Stomach (tissue), 4 donors: ENCODE results near the gene GRAMD2B.

ENCODE experiments used
- EP300 ChIP-seq: sonication (generic); formaldehyde crosslinking; IDR thresholded peaks from one replicate; pipeline ENCODE4 v1.6.1; 2017; ENCODE audit warnings: antibody characterized with exemption
- POLR2A ChIP-seq, 4 donors: fragments of 450-650 bp; IDR thresholded peaks; one replicate each; pipeline ENCODE4 v1.6.1; 2016; ENCODE audit warnings: antibody characterized with exemption in 4 of 4, control low read depth in 2 of 4, mild to moderate bottlenecking in 1 of 4, moderate library complexity in 1 of 4
- POLR2AphosphoS5 ChIP-seq, 3 donors: sonication (generic); formaldehyde crosslinking; IDR thresholded peaks; one replicate each; pipeline ENCODE4 v1.6.1; 2016; ENCODE audit warnings: antibody characterized with exemption in 3 of 3
- TF ChIP-seq, protein P1 (sequence below), 7 experiments: fragments of 450-650 bp in 4 of 7; fragments of 200-600 bp in 3 of 7; sonication (generic) in 3 of 7; IDR thresholded peaks; one replicate each; pipeline ENCODE4 v1.5.1; 2016 to 2019; ENCODE audit warnings: antibody characterized with exemption in 7 of 7, control low read depth in 2 of 7, mild to moderate bottlenecking in 1 of 7

- TF ChIP-seq, protein P1, sequence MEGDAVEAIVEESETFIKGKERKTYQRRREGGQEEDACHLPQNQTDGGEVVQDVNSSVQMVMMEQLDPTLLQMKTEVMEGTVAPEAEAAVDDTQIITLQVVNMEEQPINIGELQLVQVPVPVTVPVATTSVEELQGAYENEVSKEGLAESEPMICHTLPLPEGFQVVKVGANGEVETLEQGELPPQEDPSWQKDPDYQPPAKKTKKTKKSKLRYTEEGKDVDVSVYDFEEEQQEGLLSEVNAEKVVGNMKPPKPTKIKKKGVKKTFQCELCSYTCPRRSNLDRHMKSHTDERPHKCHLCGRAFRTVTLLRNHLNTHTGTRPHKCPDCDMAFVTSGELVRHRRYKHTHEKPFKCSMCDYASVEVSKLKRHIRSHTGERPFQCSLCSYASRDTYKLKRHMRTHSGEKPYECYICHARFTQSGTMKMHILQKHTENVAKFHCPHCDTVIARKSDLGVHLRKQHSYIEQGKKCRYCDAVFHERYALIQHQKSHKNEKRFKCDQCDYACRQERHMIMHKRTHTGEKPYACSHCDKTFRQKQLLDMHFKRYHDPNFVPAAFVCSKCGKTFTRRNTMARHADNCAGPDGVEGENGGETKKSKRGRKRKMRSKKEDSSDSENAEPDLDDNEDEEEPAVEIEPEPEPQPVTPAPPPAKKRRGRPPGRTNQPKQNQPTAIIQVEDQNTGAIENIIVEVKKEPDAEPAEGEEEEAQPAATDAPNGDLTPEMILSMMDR (IDR thresholded peaks at IDR 0.05) = no peak
- TF ChIP-seq POLR2A (IDR thresholded peaks at IDR 0.05) (no peak), POLR2AphosphoS5 (IDR thresholded peaks at IDR 0.05) (no peak), EP300 (no peak)
Observed at GRCh38 chr5:126400621-126401251, 22.5 kb upstream of the GRAMD2B start.
